ENCODE measurements around the gene TSPAN15.

GRCh38 chr10:69415951-69416350 is 35.3 kb upstream of the TSPAN15 start:
- TF ChIP-seq SUZ12 (IDR thresholded peaks at IDR 0.05; ENCODE audit: extremely low read depth, insufficient read depth, insufficient read length) (no peak), YY1 (IDR thresholded peaks at IDR 0.05; ENCODE audit: insufficient read depth, insufficient read length) (no peak), ZNF274 (IDR thresholded peaks at IDR 0.05; ENCODE audit: low read depth, low read length) (no peak)
